Measurements from ENCODE around the gene RAP2A. TPM values are rescaled to one million over a fixed set of nuclear protein-coding genes. Genes with fewer than 3 reads are reported as not detected.

Gene RAP2A
- total RNA-seq, 1 experiment from 2014 or later = 28.8 TPM

DNA sequence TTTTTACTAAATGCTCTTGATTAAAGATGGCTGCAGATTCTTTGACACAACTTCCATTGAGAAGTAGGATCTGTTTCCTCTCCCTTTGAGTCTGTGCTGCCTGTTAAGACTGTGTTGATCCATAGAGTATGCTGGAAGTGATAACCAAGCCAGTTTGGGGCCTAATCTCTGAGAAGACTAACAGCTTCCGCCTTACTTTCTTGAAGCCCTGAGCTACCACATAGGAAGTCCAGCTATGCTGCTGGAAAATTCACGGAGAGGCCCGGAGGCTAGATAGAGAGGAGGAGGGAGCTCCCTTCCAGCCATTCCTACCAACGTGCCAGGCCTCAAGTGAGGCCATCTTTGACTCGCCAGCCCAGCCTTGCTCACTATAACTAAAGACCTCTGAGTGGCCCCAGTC, 12.5 kb downstream of the RAP2A start:
- DNase-seq (ENCODE audit: low spot score) = no peak

DNA sequence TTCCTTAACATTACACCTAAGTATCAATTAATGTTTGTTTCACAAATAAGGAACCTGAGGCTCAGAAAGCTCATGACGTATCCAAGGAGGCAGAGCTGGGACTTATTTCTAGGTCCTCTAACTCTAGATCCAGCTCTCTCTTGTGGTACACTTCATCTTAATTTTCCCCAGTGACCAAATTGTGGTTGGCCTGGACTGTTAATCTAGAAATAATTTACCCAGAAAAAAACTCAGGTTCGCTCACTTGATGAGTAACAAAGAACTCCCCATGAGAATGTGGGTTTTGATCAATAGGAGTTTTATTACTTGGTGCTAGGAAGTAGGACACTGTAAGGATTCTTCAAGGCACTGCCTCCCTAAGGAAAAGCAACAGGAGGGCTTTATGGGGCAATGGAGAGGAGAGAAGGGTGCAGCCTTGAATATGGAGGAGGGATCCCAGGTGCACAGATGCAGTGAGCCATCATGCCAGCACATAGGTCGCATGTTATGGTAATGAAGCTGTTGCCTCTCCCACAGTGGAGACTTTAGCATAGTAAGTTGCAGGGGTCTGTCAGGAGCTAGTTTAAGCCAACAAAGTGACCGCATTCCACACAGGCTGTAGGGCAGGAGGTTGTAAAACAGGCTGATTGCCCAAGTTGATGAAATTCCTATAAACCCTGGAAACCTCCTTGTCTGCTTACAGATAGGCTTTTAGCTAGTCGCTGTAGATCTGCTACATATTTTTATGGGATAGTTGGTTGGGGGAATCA, 14.7 kb downstream of the RAP2A start:
- DNase-seq (ENCODE audit: low spot score) = no peak

DNA sequence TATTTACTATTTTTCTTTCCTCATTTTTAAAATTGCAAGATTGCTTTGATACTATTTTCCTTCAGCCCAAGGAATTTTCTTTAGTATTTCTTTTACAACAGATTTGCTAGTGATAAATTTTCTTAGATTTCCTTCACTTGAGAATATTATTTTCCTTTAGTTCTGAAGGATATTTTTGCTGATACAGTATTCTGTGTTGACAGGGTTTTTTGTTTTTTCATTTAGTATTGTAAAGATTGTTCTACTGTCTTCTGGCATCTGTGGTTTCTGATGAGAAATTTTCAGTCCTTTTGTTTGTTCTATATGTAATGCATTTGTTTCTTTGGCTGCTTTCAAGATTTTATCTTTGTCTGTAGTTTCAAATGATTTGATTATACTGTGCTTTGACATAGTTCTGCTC, 20.7 kb downstream of the RAP2A start:
- DNase-seq (ENCODE audit: low spot score) = no peak

DNA sequence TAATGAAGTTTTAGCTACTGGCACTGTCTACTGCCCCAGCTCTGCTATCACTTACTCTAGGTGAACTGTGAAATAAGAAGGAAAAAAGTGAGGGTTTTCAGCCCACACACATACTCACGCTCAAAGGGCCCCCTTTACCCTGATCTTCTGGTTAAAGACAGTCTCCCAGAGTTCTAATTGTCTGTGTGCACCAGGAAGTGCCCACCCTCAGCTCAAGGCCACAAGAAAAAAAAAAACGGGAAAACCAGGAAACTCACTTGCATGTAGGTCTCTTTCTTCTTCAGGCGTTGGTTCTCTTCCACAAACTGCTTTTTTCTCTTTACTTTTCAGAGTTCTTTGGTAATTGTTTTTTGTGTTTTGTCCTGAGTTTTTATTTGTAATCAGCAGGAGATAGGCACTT, 22.1 kb downstream of the RAP2A start:
- no peak for DNase-seq (ENCODE audit: low spot score)

DNA sequence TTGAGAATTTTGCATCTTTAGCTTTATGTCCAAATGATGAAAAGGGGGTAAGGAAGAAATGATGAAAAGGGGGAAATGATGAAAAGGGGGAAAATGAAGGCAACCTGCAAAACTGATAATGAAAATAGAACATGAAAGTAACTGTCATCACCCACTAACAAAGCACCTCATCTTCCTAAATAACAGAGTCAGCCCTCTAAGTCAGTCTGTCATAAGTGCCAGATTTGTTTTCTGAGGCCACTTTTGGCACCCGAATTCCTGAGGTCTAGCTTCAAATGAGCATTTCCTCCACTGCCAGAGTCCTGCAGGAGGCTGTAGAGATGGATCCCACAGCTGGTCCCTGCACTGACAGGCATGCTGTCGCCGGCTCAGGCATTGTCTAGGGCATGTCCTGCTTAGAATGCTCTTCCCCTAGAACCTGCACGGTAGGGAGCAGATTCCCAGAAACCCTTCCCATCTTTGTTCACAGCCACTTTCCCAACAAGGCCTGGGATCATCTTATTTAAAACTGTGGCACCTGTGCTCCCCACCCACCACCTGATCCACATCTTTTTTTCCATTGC, 25.3 kb downstream of the RAP2A start:
- DNase-seq (ENCODE audit: low spot score) = no peak

DNA sequence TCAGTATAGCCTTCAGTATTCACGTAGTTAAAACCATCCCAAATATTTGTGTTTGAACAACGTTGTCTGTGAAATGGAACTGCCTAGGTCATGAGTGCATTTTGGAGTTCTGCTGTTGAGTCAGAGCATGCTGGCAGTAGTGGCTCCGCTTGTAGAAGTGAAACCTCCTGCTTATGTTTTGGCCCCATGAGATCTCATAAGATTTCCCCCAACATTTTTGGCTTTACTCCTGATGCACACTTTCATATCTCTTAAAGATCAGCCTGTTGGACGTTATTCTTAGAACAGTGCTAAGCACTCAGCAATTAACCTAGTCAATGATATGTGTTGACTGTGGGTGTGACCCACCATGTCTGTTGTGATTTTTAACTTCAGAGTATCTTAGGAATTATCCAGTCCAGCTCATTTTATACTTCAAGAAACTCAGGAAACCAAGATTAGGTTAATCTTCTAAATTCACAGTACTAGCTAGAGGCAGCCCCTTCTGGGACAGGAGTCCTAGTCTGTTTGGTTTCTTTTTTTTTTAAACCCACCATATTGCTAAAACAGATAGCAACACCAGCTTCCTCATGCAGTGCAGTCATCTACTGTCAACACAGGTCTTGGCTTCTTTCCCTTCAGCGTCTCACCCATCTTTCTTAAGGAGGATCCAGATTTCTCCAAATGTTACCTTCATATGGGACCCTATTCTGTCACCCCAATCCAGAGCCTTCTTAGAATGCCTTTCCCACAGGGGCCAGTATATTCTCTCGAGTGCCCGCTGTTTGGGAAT, 26.2 kb downstream of the RAP2A start:
- DNase-seq (ENCODE audit: low spot score) = no peak

DNA sequence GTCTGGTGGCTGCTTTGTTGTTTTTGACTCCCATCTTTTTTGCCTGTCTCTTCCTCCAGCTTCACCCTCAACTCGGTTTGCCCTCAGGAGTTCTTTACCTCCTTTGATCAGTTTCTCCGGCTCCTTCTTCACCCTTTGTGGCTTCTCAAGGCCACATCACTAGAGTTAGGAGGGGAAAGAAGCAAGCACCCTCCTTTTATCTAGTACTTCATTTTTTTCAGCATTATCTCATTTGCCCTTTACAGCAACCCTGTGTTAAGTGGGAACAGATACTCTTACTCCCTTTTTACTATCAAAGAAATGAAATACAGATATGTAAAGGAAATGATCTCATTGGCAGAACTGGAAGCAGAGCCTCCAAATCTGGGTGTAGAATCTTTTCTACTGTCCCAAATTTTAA, 26.9 kb downstream of the RAP2A start:
- DNase-seq (ENCODE audit: low spot score) = no peak

DNA sequence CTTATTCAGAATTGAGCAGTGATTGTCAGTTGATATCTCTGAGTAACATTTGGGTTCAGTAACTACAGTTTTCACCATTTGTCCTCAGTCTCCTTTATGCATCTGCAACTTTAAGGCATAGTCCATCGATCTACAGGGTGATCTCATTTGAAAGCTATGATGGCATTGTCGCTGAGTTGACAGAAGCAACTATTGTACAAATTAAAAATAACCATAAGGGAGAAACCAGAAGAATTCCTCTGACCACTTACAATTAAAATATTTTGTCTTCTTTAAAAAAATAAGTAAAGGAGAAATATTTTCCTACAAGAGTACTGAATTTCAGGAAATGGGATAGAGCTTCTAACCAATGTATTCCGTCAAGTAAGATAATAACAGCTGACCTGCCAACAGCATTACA, 30.6 kb downstream of the RAP2A start:
- DNase-seq (ENCODE audit: low spot score) = no peak

DNA sequence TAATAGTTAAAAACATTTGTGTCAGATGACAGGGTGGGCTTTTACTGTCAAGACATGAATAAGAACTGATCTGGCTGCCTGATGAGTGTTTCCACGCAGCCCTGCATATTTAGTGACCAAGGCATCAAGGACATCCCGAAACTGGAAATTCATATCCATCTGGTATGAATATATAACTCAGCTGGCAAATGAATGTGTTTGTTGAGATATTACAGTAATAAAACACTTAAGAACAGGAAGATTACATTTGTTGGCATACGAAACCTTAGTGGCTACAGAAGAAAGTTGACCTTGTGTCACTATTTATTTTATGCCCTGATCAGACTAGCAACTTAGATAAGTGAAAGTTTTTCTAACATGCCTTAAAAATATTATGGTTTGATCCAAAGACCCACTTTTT, 32.8 kb downstream of the RAP2A start:
- DNase-seq (ENCODE audit: low spot score) = no peak

DNA sequence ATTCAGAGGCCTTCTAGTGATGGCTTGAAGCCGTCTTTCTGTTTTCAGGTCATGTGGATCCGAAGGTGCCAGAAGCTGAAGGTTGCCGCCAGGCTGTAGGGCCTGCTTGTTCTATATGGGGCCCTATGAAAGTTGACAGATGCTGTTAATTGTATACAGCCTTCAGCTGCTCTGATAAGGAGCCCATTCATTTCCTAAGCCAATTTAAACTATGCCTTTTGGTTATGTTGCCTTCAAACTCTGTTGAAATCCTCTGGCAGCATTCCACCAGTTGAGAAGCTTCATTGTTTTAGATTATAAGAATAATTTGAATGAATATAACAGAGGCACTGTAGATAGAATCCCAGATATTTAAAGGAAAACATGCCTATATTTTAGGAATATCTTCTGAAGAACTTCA, 34.4 kb downstream of the RAP2A start:
- no peak for DNase-seq (ENCODE audit: low spot score)

DNA sequence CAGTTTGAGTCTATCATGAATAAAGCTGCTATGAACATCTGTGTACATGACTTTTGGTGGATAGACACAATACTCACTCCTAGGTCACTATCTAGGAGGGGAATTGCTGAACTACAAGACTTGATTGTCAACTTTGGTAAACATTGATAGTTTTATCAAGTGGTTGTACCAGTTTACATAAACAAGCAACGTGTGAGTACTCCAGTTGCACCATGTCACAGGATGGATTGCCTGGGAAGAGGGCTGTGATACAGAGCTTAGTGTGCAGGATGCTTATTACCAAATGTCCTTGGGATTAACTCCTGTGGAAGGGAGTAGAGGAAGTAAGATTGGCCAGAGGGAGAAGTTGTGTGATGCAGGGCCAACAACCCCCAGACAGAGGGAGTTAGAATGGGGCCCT, 37.7 kb downstream of the RAP2A start:
- no peak for DNase-seq (ENCODE audit: low spot score)

DNA sequence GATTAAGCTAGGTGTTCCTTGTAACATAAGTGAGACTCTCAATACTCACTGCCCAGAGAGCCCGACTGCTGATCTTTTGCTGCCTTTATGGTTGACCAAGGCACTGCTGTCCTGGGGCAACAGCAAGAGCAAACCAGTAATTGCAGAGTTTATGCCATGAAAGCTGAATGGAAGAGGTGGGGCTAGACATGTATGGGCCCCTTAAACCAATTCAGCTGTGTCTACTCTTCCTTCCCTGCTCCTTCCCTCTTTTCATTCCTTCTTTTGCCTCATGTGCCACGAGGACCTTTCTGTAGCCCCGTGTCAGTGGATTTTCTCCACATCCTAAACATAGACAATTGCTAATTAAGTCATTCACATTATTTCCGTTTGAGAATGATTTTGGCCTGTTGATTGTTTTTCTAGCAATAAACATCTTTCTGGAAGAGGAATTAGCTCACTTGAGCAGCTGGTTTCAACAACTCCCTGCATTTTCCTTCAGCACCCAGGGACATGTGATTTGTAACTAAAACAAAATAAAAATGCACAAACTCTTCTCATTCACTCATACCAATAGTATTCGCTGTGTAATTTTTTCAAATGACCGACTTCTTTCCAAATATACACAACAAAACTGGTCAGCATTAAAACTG, 40.5 kb downstream of the RAP2A start:
- DNase-seq (ENCODE audit: low spot score) = no peak

DNA sequence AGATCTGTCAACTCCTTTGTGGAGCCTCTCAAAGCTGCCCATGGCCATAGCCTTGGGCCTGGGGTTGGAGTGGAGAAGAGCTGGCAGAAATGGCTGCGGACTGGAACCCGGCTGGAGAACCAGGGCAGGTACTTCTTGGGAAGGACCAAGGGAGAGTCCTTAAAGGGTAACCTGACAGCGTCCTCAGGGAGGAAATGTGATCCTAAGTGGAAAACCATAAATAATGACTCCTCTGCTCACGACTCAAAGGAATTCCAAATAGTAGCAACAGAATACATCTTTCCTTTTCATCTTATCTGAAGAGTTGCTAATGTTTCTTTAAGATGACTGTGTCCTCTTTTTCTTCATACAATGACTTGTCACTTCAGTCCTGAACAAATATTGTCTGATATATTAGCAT, 41.0 kb downstream of the RAP2A start:
- DNase-seq (ENCODE audit: low spot score) = no peak

DNA sequence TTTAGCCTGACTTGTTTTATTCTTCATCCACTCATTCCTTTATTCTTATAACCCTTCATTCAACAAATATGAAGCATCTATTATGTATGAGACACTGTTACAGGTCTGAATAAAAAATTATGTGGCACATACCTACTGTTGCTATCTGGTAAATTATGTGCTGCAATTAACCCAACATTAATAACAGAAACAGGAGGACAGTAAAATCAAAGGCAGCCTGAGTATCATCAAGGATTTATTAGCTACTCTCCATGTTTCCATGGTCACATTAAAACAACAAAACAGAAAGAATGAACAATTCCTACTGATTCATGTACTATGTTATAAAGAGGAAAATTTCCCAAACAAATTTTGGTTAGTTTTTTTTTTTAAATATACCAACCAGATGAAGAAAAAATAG, 43.9 kb downstream of the RAP2A start:
- DNase-seq (ENCODE audit: low spot score) = no peak

DNA sequence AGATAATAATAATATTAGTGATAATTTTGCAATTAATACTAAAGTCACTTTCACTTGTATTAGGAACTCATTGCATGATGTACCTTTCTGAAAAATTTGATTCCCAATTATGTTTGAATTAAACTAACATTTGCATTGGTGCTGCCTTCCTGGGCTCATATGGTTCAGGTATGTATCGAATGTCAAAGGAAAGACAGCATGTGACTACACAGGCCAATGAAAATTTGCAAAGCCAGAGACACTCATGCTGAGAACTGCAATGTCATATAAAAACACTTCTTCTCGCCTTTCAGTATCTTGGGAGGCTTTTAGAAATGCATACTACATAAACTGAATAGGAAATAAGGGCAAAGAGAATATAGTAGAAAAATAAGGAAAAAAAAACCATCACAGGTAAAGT, 44.3 kb downstream of the RAP2A start:
- no peak for DNase-seq (ENCODE audit: low spot score)

DNA sequence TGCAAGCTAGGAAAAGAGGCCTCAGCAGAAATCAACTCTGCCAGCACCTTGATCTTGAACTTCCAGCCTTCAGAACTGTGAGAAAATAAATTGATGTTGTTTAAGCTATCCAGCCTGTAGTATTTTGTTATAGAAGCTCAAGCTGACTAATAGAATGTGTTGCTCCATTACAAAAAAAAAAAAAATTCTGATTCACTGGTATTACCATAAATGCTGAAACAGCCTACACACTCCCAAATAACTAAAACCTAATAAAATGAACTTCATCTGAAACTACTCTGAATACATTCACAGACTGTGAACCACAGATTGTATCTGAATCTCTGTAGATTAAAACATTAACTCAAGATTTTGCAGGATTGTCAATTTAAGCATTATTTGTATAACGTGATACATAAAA, 49.5 kb downstream of the RAP2A start:
- DNase-seq (ENCODE audit: low spot score) = no peak

DNA sequence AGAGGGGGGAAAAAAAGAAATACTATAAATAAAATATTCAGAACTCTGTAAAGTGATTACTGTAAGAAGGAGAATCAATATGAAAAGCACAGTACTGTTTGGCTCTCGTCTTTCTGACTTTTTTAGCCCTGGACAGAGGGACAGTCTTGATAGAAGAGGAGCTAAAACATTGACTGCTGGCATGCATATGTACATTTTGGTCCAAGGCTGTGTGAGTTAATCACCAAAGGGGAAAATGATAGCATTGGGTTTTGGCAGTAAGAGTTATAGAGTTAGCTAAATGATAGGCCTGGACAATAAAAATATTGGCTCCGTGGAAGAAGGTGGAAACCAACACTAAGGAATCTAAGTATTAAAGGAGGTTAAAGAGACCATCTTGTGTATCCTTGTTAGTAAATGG, 50.3 kb downstream of the RAP2A start:
- no peak for DNase-seq (ENCODE audit: low spot score)

DNA sequence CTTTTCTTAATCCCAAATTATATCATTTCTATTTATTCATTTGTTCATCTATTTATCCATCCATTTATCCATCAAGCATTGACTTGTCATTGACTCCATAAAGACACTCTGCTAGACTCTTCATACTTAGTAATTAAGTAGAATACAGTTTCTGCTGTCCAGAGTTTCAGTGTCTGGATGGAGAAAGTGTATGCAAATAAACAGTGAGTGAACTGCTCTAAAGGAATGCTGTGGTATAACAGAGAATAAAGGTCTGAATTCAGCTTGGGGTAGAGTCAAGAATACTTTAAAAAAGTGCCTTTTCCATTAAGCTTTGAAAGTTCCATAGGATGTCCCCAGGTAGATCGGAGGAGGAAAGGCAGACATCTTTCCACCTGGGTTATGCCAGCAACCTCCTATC, 51.4 kb downstream of the RAP2A start:
- DNase-seq (ENCODE audit: low spot score) = no peak

DNA sequence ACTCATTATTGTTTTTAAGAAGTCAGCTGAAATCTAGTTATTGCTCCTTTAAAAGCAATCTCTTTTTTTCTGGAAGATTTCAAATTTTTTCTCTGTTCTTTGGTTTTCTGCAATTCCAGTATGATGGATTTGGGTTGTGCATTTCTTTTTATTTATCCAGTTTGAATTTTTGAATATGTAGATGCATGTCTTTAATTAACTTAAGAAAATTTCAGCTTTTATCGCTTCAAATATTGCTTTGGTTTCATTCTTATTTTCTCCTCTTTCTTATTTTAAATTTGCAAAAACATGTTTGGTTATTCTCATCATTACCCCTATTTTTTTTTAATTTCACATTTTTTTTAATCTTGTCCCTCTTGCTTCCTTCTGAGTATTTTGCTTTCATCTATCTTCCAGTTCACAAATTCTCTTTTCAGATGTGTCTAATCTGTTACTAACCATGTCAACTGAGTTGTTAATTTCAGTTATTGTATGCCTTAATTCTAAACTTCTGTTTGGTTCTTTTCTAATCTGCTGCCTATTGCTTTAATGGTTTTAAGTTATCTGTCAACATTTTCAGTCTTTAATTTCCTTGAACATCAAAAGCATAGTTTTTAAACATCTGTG, 56.8 kb downstream of the RAP2A start:
- no peak for DNase-seq (ENCODE audit: low spot score)

DNA sequence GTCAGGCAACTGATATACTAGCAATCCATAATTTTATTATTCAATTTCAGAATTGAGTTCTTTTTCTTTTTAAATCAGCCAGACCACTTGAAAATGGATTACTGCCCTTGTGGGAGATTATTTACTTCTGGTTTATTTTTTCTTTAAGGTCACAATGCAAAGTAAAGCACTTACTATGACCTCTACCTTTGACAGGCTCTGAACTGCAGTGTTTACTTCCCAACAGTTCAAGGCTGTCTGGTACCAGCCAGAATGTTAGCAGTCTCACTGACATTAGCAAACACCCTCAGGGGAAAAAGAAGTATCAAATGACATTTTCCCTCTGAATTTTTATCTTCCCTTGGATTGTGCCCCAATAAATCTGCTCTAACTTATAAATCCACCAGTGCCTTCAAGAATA, 57.5 kb downstream of the RAP2A start:
- DNase-seq (ENCODE audit: low spot score) = no peak

DNA sequence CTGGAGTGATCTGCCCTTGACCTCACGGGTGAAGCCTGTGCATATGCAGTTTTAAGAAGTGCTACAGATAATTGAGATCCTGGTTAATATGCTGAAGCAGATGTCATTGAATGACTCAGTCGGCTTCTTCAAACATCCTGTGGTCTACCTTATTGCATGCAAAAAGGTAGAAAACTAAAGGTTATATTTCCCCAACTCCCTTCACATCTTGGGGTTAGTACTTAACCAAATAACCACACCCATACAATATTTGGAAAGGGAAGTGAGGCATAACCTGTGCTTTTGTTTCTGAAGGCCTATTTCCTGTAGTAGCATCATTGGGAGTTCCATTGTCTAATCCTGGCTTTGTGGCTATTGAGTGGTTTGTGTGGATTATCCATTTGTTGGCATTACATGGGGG, 58.3 kb downstream of the RAP2A start:
- DNase-seq (ENCODE audit: low spot score) = no peak

DNA sequence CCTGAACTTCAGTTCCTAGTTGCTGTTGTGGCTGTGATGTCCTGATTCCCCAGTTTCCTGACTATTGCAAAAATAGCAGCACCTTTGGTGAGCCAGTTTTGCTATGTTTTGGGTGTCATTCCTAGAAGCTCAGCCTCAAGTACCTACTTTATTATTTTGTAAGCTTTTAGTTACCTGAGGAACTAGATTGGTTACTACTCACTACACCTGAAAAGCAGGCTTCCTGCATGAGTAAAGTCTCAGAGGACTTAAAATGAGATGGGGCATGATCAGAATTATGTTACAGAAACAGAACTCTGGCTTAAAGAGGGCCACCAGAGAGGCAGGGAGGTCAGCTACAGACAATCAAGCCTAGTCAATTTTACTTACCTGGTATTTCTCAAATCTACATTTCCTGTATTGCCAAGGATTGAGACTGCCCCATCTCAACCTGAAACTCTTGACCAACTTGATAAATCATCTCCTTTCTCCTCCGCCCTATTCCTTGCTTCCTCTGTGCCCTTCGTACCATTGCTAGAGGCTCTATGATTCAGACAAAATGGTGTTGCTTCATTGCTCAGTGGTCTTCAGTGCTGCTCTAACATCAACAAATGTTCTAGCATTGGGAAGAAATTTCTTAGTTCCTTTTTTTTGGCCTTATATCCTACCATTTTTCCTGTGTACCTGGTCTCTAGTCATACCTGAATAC, 58.9 kb downstream of the RAP2A start:
- no peak for DNase-seq (ENCODE audit: low spot score)

Measured in HT-29 (cell line).